Peyer's patch (tissue), 4 donors: ENCODE data around the gene FNIP2.

ENCODE experiments used
- POLR2A ChIP-seq, 2 donors: fragments of 450-650 bp; IDR thresholded peaks; one replicate each; pipeline ENCODE4 v1.5.1; 2017; ENCODE audit warnings: antibody characterized with exemption in 2 of 2, mild to moderate bottlenecking in 2 of 2, moderate library complexity in 2 of 2
- TF ChIP-seq, protein P1 (sequence below), 6 experiments: fragments of 450-650 bp in 4 of 6; fragments of 200-600 bp in 2 of 6; sonication (generic) in 1 of 6; IDR thresholded peaks; one replicate each; pipeline ENCODE4 v1.5.1; 2017 to 2019; ENCODE audit warnings: antibody characterized with exemption in 6 of 6, mild to moderate bottlenecking in 3 of 6, moderate library complexity in 1 of 6

- TF ChIP-seq, protein P1, sequence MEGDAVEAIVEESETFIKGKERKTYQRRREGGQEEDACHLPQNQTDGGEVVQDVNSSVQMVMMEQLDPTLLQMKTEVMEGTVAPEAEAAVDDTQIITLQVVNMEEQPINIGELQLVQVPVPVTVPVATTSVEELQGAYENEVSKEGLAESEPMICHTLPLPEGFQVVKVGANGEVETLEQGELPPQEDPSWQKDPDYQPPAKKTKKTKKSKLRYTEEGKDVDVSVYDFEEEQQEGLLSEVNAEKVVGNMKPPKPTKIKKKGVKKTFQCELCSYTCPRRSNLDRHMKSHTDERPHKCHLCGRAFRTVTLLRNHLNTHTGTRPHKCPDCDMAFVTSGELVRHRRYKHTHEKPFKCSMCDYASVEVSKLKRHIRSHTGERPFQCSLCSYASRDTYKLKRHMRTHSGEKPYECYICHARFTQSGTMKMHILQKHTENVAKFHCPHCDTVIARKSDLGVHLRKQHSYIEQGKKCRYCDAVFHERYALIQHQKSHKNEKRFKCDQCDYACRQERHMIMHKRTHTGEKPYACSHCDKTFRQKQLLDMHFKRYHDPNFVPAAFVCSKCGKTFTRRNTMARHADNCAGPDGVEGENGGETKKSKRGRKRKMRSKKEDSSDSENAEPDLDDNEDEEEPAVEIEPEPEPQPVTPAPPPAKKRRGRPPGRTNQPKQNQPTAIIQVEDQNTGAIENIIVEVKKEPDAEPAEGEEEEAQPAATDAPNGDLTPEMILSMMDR (IDR thresholded peaks at IDR 0.05) = no peak
- TF ChIP-seq POLR2A (IDR thresholded peaks at IDR 0.05) = no peak
Observed at GRCh38 chr4:158786121-158786601, 17.3 kb downstream of the FNIP2 start.
